HEK293 (cell line): ENCODE results near the gene DAGLB.

Experiments
- ELK4 ChIP-seq: IDR thresholded peaks from 2 replicates; pipeline ENCODE4 v1.6.1; 2011; ENCODE audit warnings: mild to moderate bottlenecking, low read depth, low read length, borderline replicate concordance
- KLF8 ChIP-seq: fragments of 450-650 bp; formaldehyde crosslinking; IDR thresholded peaks from 2 replicates; pipeline ENCODE4 v1.5.1; 2016; ENCODE audit warnings: missing biosample characterization, missing genetic modification characterization
- OVOL3 ChIP-seq: fragments of 450-650 bp; formaldehyde crosslinking; IDR thresholded peaks from 2 replicates; pipeline ENCODE4 v1.5.1; 2016; ENCODE audit warnings: missing biosample characterization, missing genetic modification characterization
- PRDM1 ChIP-seq: fragments of 450-650 bp; formaldehyde crosslinking; IDR thresholded peaks from 2 replicates; pipeline ENCODE4; 2016; ENCODE audit warnings: missing biosample characterization, missing genetic modification characterization
- YY1 ChIP-seq: fragments of 450-650 bp; formaldehyde crosslinking; IDR thresholded peaks from 2 replicates; pipeline ENCODE4 v1.5.1; 2018; ENCODE audit warnings: missing biosample characterization, missing genetic modification characterization
- YY2 ChIP-seq: fragments of 450-650 bp; formaldehyde crosslinking; IDR thresholded peaks from 2 replicates; pipeline ENCODE4 v1.5.1; 2016; ENCODE audit warnings: missing biosample characterization, missing genetic modification characterization
- ZBTB1 ChIP-seq: fragments of 450-650 bp; formaldehyde crosslinking; IDR thresholded peaks from 2 replicates; pipeline ENCODE4 v1.5.1; 2016; ENCODE audit warnings: missing biosample characterization, missing genetic modification characterization
- ZBTB10 ChIP-seq: fragments of 450-650 bp; formaldehyde crosslinking; IDR thresholded peaks from 2 replicates; pipeline ENCODE4 v1.5.1; 2016; ENCODE audit warnings: missing biosample characterization, missing genetic modification characterization
- ZBTB21 ChIP-seq: fragments of 450-650 bp; formaldehyde crosslinking; IDR thresholded peaks from 2 replicates; pipeline ENCODE4 v1.5.1; 2017; ENCODE audit warnings: missing biosample characterization, missing genetic modification characterization
- ZBTB48 ChIP-seq: fragments of 450-650 bp; formaldehyde crosslinking; IDR thresholded peaks from 2 replicates; pipeline ENCODE4 v1.5.1; 2016; ENCODE audit warnings: missing biosample characterization, missing genetic modification characterization
- ZNF10 ChIP-seq: fragments of 450-650 bp; formaldehyde crosslinking; IDR thresholded peaks from 2 replicates; pipeline ENCODE4 v1.5.1; 2017; ENCODE audit warnings: missing biosample characterization, missing genetic modification characterization
- ZNF18 ChIP-seq: fragments of 450-650 bp; formaldehyde crosslinking; IDR thresholded peaks from 2 replicates; pipeline ENCODE4 v1.5.1; 2016; ENCODE audit warnings: missing biosample characterization, missing genetic modification characterization
- ZNF223 ChIP-seq: fragments of 450-650 bp; formaldehyde crosslinking; IDR thresholded peaks from 2 replicates; pipeline ENCODE4 v1.5.1; 2016; ENCODE audit warnings: missing biosample characterization, missing genetic modification characterization
- ZNF24 ChIP-seq: fragments of 450-650 bp; formaldehyde crosslinking; IDR thresholded peaks from 2 replicates; pipeline ENCODE4 v1.5.1; 2016; ENCODE audit warnings: missing biosample characterization, missing genetic modification characterization
- ZNF280C ChIP-seq: fragments of 450-650 bp; formaldehyde crosslinking; IDR thresholded peaks from 2 replicates; pipeline ENCODE4 v1.5.1; 2016; ENCODE audit warnings: missing biosample characterization, missing genetic modification characterization
- ZNF280D ChIP-seq: fragments of 450-650 bp; formaldehyde crosslinking; IDR thresholded peaks from 2 replicates; pipeline ENCODE4 v1.5.1; 2016; ENCODE audit warnings: missing biosample characterization, missing genetic modification characterization
- ZNF362 ChIP-seq: fragments of 450-650 bp; formaldehyde crosslinking; IDR thresholded peaks from 2 replicates; pipeline ENCODE4 v1.5.1; 2016; ENCODE audit warnings: missing biosample characterization, missing genetic modification characterization
- ZNF398 ChIP-seq: fragments of 450-650 bp; formaldehyde crosslinking; IDR thresholded peaks from 2 replicates; pipeline ENCODE4 v1.5.1; 2017; ENCODE audit warnings: missing biosample characterization, missing genetic modification characterization
- ZNF596 ChIP-seq: fragments of 450-650 bp; IDR thresholded peaks from 2 replicates; pipeline ENCODE4 v1.5.0; 2018; ENCODE audit warnings: missing biosample characterization, mild to moderate bottlenecking, missing genetic modification characterization, moderate library complexity
- ZNF629 ChIP-seq: fragments of 450-650 bp; formaldehyde crosslinking; IDR thresholded peaks from 2 replicates; pipeline ENCODE4 v1.5.1; 2017; ENCODE audit warnings: missing biosample characterization, missing genetic modification characterization
- ZNF670 ChIP-seq: fragments of 450-650 bp; formaldehyde crosslinking; IDR thresholded peaks from 2 replicates; pipeline ENCODE4 v1.5.1; 2016; ENCODE audit warnings: missing biosample characterization, missing genetic modification characterization, low read depth
- ZNF785 ChIP-seq: fragments of 450-650 bp; formaldehyde crosslinking; IDR thresholded peaks from 2 replicates; pipeline ENCODE4 v1.5.1; 2016; ENCODE audit warnings: missing biosample characterization, missing genetic modification characterization
- ZNF792 ChIP-seq: fragments of 450-650 bp; formaldehyde crosslinking; IDR thresholded peaks from 2 replicates; pipeline ENCODE4 v1.5.1; 2016; ENCODE audit warnings: missing biosample characterization, missing genetic modification characterization
- ZSCAN18 ChIP-seq: fragments of 450-650 bp; formaldehyde crosslinking; IDR thresholded peaks from 2 replicates; pipeline ENCODE4 v1.5.1; 2016; ENCODE audit warnings: missing biosample characterization, missing genetic modification characterization

DAGLB gene

GRCh38 chr7:6446838-6447580 lies 745 bp downstream of the DAGLB start (continued):
- TF ChIP-seq OVOL3 (tag by site-specific recombination) (no peak), ZBTB21 (tag by site-specific recombination) (no peak), ZNF398 (no peak), PRDM1 (tag by site-specific recombination) (no peak), ZNF24 (tag by site-specific recombination) (no peak), ZNF18 (tag by site-specific recombination) (peak; percentile 51; the same call in 1 of the 2 replicates), ZNF362 (tag by site-specific recombination) (no peak), ZNF10 (no peak), ZSCAN18 (tag by site-specific recombination) (no peak), YY1 (tag by site-specific recombination) (no peak), YY2 (tag by site-specific recombination) (no peak), ZBTB10 (peak; percentile 49; the same call in 1 of the 2 replicates), ZNF280C (tag by site-specific recombination) (no peak), ZNF223 (tag by site-specific recombination) (no peak), ZNF629 (tag by site-specific recombination) (no peak), ZNF670 (tag by site-specific recombination) (no peak), KLF8 (tag by site-specific recombination) (peak; percentile 24; the same call in 1 of the 2 replicates), ZBTB48 (tag by site-specific recombination) (no peak), ZNF280D (tag by site-specific recombination) (no peak), ZNF596 (tag by site-specific recombination) (no peak), ZNF785 (tag by site-specific recombination) (no peak), ELK4 (no peak), ZBTB1 (tag by site-specific recombination) (no peak), ZNF792 (tag by site-specific recombination) (no peak)
